ENCODE results near the gene GTF2H1.

DNA sequence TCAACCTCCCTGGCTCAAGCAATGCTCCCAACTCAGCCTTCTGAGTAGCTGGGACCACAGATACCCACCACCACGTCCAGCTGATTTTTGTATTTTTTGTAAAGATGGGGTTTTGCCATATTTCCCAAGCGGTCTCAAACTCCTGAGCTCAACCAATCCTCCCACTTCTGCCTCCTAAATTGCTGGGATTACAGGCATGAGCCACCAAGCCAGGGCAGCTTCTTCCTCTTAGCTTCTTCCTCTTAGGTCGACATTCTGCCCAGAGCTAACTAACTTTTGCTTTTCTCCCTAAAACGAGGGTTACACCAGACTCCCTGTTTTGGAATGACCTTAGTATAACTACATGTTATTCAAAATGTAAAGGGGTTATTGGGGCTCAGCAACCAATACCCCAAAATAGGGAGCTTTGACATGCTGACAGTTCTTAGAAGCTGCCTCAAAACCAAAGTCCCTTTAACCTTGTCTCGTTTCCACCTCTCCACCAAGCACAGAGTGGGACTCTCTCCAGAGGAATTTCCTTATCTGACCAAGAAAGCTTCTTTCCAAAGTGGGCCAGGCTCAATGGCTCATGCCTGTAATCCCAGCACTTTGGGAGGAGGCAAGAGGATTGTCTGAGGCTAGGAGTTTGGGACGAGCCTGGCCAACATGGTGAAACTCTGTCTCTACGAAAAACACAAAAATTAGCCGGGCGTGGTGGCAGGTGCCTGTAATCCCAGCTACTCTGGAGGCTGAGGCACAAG, 7.4 kb upstream of the GTF2H1 start:
- TF ChIP-seq, protein P1, sequence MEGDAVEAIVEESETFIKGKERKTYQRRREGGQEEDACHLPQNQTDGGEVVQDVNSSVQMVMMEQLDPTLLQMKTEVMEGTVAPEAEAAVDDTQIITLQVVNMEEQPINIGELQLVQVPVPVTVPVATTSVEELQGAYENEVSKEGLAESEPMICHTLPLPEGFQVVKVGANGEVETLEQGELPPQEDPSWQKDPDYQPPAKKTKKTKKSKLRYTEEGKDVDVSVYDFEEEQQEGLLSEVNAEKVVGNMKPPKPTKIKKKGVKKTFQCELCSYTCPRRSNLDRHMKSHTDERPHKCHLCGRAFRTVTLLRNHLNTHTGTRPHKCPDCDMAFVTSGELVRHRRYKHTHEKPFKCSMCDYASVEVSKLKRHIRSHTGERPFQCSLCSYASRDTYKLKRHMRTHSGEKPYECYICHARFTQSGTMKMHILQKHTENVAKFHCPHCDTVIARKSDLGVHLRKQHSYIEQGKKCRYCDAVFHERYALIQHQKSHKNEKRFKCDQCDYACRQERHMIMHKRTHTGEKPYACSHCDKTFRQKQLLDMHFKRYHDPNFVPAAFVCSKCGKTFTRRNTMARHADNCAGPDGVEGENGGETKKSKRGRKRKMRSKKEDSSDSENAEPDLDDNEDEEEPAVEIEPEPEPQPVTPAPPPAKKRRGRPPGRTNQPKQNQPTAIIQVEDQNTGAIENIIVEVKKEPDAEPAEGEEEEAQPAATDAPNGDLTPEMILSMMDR (IDR thresholded peaks at IDR 0.05) = no peak
- TF ChIP-seq EP300 (IDR thresholded peaks at IDR 0.05) = no peak
